NAMALWA (cell line): ENCODE measurements around the gene TUBA1B.
A peak's percentile ranks its signal among the peaks of the same experiment; 100 is the strongest.

Source experiments
- DNase-seq: peaks from one replicate; pipeline ENCODE4 v3.0.0-alpha.2; 2015; ENCODE audit warnings: low spot score

Gene TUBA1B

DNA sequence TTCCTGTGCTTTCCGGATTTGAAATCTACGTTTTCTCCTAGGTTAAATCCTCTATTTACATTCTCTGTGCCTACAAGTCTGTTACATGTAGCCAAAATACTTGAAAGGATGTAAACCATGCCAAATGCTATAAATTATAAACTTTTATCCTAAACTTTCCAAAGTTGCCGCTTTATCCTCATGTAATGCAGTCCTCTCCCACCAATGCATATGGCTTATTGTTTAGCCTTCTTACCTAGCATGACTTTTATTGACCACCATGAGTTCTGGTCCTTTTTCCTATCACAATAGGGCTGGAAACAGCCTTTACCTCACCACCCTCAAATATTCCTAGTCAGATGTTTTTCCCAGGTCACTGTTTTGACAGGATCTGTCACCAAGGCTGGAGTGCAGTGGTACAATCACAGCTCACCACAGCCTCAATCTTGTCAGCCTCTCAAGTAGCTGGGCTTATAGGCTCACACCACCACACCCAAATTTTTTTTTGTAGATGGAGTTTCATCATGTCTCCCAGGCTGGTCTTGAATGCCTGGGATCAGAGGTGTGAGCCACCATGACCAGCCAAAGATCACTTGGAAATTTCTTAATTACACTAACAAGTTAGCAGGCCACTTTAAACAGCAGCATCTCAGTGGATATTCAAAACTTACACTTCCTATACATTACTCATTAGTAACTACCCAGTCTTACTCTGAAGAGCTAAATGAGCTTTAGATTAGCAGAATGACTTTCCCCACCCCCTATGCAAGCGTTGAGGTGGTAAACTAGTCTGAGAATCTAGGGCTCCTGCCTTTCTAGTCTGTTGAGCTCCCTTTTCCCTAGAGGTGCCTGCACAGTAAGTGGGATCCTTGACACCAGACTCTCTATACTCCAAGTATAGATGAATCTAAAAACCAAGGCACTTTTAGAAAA lies 4.1 kb downstream of the TUBA1B start:
- peak; percentile 46 for DNase-seq

DNA sequence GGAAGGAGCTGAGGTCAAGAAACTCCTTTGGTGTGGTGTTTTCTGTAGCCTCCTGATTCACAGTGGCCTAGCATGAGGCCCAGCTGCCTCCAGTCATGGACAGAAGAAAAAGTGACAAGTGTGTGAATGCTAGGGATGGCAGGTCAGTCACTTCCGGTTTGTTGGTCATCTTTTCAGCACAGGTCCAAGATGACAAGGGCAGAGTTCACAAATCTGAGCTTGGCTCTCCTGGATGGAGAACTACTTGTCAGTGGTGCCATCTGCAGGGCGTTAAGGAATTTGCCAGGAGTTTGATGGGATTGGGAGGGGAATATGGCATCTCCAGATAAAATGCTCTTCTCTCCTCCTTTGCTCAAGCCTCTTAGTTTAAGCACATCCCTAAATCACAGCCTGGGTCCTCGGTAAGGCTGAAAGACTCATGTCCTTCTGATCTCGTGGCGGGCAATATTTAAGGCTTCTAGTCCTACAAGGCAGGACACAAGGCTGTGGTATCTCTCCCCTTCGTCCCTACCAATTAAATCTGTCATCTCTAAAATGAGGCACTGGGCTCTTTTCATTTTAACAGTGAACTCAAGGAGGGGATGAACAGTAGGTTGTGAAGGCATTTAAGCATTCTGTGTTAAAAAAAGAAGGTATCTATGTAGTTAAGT lies 10.0 kb downstream of the TUBA1B start:
- DNase-seq: no peak

DNA sequence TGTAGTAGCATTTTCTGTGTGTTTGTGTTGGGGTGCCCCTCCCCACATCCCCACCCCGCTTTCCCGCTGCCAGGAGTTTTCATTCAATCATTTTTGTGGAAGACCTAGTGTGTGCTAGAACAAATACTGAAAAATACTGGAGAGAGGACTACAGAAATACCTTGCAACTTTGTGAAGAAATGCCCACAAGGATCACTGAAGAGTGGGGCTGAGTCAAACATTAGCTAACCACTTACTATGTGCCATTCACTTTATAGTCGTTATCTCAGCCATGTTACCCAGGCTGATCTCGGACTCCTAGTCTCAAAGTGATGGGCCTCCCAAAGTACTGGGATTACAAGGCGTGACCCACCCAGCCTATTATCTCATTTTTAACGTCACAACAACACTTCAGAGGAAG lies 20.0 kb downstream of the TUBA1B start:
- no peak for DNase-seq

DNA sequence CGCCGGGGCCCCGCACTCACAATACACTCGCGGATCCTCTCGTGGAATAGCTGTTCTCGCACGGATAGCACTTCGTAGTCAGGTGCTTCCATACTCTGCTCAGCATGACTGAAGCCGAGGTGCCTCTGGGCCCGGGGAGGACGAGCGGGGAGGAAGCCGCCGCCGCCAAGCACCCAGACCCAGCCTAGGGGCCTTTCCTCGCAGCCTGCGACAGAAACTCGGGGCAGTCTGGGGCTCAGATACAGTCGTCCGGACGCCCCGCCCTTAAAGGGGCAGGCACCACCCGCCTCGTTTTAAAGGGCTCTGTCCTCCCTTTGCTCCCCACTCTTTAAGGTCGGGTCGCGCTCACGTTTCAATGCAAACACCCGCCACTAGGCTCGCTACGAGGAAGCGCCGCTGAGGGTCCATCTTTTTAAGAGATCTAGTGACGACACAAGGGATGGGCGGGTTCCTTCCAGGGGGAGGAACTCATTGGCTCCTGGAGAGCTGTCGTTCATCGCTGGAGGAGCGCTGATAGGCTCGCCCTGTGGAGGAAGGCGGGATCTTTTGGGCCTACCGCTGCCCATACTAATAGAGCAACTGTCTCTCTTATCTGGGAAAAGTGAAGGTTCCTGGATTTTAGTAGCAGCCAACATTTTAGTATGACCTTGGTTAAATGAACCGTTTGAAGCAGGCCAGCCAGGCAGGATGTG lies 20.6 kb downstream of the TUBA1B start, which contains the start of gene LMBR1L:
Gene LMBR1L, minus strand, starts transcription at position 384 of the 692 bp plus-strand sequence. Its CDS starts 292 bp downstream, at position 92.
- peak; percentile 100 for DNase-seq

DNA sequence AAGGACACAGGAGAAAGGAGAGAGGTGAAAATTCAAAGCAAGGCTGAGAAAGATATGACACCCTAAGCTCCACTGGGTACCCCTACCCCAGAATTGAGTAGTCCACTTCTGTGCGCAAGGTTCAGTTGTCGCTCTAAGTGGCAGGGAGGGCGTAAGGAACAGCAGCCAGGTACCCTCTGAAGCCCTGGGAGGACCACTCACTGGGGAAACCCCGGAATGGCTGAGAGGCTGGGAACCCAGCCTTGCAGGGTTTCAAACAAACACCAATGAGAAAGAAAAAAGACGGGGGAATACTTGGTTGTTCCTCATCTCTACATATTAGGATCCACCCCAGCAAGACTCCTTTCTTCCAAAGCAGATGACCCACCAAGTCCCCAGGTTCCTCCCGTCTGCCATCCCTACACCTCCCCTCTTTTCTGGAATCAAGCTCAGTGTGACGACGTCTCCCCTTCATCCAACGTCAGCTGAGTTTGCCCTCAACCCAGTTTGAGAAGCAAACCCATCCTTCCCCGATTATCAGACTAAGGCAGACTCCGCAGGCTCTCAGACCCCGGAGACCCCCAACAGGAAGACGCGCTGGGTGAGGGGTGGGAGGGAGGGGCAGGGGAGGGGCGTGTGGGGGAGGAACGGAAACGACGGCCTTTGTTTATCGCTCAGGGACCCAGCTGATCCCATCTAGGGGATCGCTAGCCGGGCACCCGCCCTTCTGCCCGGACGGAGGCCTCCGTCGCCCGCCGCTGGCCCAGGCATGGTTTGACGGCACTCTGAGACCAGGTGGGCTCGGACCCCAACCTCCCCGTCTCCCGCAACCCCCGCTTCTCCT lies 21.3 kb downstream of the TUBA1B start:
- DNase-seq: peak; percentile 31

DNA sequence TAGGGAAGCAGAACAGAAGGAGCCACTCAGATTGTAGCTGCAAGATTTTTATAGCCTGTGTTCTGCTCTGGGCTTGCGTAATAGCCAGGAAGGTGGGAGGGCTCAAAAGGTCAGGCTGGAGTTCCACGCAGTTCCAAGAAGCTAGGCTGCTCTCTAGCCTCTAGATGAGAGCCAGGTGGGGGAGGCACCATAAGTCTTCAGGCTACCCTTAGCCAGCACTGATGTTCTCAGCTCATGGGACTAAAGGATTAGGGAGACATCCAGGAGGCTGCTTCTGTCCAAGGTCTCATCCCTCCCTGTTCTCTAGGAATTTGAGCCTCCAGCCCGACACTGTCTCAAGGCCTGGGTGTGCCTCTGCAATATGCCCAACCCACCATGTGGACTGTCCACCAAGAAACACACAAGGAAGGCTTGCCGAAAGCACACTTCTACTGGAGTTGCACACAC lies 22.2 kb downstream of the TUBA1B start:
- no peak for DNase-seq

DNA sequence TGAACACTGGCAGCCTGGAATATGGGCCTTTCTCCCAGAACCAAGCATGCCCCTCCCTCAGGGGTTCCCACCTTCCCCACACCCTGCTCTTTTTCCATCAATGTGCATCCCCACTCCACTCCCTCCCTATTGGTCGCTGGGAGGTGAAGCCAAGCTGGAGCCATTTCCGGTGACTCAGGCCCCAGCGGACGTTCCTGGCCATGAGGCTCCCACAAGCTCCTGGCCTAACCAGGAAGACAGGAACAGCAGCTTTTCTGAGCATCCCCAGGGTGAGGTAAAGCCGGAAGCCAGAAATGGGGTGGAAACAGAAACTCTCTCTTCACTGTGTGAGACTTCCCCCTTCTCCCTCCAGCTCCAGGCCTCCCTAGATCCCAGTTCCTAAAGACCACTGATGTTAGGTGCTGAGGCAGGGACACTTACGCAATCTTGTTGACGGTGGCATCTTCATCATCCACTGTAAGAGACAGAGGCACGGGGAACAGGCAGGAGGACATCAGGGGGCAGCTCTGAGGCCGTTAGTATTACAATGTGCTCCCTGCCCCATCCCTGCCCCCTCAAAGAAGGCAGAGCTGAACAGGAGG lies 25.6 kb downstream of the TUBA1B start:
- no peak for DNase-seq

DNA sequence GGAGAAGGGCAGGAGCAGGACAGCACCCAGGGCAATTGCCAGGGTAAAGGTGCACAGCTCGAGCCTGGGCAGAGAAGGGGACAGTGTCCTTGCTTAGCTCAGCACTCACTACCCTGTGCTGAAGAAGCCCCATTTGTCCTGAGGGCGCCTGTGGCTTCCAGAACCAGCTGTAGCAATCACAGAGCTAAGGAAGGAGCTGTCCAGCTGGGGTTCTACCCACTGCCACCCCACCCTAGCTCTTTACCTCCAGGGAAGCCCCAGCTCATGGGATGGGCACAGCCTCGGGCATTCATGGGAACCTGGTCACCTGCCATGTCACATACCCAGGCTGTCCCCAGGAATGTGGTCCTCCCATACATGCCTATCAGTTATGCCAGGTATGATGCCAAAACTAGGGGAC lies 26.4 kb downstream of the TUBA1B start:
- DNase-seq: no peak

DNA sequence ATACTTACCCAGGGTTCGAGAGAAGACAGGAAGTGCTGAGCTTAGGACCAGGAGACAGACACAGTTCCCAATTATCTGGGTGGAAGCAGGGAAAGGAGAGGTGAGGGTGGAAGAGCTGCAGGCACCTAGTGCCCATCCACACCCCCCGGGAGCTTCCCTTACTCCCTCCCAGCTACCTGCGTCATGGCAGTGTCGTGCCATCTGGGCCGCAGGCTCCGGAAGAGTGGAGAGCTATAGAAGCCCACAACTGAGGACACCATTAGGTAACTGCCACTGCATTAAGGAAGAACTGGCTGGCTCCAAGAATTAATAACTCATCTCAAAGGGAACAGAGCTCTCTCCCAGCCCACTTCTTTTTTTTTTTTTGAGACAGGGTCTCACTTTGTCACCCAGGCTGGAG lies 30.8 kb downstream of the TUBA1B start:
- DNase-seq: no peak

DNA sequence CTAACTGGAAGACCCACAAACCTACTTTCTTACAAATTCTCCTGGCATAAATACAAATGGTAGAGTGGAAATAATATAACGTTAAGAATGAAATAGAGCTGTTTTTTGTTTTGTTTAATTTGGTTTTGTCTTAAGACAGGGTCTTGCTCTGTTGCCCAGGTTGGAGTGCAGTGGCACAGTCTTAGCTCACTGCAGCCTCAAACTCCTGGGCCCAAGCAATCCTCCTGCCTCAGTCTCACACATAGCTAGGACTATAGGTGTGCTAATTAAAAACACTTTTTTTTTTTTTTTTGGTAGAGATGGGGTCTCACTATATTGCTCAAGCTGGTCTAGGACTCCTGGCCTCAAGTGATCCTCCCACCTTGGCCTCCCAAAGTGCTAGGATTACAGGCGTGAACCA lies 32.5 kb downstream of the TUBA1B start:
- DNase-seq: no peak

DNA sequence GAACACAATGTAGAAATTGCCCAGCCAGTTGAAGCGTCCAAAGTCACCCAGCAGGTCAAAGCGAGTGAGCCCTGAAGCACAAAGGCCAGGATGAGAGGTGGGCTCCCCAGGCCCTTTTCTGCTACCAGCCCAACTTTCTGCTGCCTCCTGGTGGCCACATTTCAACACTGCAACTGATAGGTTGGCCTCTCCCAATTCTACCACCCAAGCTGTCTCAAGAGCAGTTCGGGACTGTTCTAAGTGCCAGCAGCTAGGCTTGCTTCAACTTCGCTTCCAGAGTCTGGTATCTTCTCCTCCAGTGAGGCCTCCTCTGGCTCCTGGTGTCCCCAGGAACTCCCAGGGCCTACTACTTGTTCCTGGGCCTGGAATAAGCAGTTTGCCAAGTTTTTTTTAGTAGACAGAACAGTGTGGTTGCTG lies 33.2 kb downstream of the TUBA1B start:
- peak; percentile 80 for DNase-seq

DNA sequence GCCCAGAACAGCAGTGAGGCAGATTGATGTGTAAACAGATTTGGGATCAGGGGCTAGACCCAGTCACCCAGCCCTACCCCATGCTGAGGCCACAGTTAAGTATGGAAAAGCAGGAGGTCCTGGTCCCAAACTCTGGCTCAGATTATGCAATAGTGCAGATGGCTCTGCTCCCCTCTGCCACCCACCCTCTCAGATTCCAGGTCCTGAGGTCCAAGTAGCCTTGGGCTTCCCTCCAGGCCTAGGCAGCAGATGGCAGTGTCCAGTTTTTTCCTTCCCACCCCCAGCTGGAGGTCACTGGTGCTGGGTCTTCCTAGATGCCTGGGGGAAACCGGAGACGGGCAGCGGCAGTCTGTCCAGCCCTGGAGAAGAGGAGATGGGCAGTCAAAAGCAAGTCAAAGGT lies 33.8 kb downstream of the TUBA1B start:
- no peak for DNase-seq

DNA sequence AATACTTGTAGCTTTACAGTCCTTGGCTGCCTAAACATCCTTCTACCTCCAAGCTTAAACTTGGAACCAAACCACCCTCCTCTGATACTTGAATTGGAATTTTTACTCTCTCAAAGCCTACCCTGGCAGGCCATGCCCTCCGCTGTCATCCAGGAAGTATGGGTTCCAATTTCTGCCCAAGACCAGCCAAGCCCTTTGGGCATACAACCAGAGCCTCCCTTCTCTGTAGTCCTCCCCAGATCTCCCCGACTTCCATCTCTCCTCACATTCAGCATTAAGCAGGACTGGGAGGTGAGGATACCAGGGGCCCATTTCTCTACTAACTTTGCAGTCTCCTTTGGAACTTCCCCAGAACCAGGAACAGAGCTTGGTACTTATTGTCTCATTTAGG lies 36.2 kb downstream of the TUBA1B start:
- DNase-seq: no peak

DNA sequence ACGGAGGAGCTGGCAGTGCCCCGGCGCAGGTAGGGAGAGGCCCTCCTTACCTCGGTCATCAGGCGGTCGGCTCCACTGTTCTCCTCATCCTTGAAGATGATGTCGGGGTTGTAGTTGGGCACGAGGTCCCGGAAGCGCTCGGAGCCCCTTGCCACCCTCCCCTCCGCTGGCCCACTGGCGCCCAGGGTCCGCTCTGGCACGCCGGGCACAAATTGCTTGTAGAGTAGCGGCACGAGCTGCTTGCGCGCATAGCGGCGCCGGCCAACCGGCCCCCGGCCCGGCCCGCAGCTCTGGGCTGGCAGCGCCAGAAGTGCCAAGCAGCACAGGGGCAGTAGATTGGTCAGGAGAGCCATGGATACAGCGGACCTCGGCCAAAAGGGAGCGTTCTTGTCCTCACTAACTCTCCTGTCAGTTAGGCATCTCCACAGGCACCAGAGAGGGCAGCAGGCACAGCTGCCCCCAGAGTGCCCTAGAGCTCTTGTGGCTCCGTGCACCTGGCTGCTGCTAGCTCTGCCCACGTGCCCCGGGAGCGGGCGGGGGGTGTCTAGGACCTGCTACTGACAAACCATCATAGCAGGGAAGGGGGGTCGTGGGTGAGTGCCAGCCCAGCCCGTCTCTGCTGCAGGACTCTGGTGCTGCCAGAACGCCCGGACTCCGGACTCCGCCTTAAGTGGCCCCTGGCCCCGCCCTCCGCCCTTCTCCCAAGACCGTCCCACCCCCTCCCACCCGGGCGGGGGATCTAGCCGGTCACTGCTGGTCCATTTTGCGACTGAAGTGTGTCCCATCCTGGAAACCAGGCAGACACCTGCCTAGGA lies 36.8 kb downstream of the TUBA1B start, which contains the start of gene DHH:
Gene DHH, minus strand, starts transcription at position 642 of the 815 bp plus-strand sequence. Its CDS starts 289 bp downstream, at position 353.
- DNase-seq: no peak

DNA sequence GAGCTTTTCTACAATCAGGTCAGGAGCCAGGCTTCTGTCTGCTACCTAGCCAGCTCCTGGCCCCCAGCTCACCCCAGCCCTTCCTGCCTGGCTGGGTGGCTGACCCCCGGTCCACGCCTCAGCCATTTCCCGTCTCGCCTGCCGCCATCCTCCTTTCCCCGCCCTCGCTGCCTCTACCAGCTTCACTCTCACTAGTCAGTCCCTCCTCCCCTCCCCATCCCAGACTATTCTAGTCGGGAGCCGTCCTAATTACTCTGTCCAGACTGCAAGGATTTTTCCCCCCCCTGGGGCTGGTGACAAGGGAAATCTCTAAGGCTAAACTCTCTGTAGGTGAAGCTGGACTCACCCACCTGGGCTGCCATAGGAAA lies 37.4 kb downstream of the TUBA1B start:
- DNase-seq: no peak

DNA sequence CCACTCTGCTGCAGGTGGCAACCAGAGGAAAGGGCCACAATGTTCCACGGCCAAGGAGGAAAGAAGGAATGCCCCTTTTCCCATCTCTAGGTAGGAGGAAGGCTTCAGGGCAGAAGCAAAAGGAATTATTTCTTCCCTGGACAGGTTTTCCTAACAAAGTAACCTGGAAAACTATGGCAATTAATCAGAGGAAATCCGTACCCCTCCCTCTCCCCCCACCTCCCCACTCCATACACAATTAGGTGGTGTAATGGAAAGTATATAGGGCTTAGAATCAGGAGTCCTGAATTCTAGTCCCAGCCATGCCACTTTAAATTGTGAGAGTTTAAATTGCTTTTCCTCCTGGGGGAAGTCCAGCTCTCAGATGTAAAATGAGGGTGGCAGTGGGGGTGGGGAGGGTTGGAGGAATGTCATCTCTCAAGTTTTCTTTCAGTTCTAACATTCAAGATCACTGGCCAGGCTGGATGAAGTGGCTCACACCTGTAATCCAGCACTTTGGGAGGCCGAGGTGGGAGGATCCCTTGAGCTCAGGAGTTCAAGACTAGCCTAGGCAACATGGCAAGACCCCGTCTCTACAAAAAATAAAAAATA lies 38.3 kb downstream of the TUBA1B start:
- DNase-seq: no peak

DNA sequence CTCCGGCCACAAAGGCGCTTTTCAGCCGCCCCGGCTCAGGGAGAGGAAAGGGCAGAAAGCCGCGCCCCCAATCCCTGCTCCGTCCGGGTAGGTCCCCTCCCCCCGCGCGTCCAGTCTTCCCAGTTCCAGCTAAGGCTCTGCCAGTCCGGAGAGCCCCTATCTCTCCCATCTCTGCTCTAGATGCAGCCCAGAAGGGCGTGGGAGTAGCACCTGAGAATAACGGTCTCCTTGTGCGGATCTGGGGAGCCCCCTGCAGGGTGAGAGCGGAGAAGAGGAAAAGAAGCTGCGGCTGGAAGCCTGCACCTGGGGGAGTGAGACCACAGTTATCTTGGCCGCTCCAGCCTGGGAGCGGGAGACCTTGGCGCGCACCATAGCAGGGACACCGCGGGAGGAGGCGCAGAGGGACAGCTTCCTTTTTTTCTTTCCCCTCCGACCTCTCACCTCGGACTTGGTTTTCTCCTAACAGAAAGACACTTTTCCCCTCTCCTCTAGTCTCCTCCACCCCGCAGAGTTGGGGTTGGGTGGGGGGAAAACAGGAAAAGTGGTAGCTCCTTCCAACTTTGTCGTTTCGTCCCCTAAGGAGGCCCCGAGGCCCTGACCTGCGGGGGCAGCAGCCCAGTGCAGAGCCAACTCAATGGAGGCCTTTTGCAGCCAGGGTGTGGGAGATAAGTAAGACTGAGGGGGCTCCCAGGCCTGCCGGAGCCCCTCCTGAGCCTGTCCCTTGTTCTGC lies 38.9 kb downstream of the TUBA1B start:
- DNase-seq: peak; percentile 70

DNA sequence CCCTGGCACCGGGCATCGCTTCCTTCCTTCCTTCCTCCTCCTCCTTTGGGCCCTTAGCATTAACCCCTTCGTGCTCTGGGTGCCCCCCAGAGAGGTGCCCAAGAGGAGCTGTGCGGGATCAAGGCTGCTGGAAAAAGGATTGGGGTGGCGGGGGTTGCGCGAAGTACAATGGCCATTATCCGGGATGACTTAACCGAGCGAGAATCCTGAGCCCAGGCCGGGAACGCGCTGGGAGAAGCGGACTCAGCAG lies 39.4 kb downstream of the TUBA1B start:
- DNase-seq: no peak

DNA sequence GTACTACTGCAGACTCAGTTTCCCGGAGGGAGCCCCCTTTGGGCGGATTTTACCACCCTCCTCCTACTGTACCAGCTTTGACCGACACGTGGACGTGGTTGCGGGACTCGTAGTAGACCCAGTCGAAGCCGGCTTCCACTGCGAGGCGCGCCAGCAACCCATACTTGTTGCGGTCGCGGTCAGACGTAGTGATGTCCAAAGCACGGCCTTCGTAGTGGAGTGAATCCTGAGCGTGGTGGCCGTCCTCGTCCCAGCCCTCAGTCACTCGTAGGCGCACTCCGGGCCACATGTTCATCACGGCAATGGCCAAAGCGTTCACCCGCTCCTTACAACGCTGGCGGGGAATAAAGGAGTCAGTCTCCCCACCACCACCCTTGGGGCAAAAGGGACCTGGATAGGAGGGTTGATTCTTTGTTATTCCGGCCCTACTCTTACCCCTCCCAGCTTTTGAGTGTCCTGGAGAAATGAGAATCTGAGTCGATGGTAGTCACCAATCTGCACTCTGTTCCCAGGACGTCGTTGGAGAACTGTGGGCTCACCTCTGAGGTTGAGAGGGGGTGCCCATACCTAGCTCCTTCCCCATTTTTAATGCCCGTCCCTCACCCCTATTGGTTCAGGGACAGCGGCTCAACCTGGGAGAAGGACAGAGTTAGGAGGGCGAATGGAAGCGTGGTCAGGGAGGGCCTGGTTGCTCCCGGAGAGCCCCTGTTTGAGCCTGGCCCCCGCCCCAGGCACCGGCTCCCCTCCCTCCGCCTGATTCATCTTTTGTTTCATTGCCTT lies 39.9 kb downstream of the TUBA1B start:
- DNase-seq: no peak
